Stimulated activated CD8-positive, alpha-beta memory T cell treated with anti-CD3 and anti-CD28 coated beads, Interleukin-4, amount 100 ng/mL, for 48 hours (primary cell): ENCODE measurements around the gene NMD3.
A peak's percentile ranks its signal among the peaks of the same experiment; 100 is the strongest.
"Not testable (repeated sequence)": the region's sequence is repeated elsewhere in the genome, so short reads cannot be mapped to it uniquely, and the experiment has no call there.

Experiments
- DNase-seq: peaks from one replicate; pipeline ENCODE4 v3.0.0-alpha.2; 2020

NMD3 gene

DNA sequence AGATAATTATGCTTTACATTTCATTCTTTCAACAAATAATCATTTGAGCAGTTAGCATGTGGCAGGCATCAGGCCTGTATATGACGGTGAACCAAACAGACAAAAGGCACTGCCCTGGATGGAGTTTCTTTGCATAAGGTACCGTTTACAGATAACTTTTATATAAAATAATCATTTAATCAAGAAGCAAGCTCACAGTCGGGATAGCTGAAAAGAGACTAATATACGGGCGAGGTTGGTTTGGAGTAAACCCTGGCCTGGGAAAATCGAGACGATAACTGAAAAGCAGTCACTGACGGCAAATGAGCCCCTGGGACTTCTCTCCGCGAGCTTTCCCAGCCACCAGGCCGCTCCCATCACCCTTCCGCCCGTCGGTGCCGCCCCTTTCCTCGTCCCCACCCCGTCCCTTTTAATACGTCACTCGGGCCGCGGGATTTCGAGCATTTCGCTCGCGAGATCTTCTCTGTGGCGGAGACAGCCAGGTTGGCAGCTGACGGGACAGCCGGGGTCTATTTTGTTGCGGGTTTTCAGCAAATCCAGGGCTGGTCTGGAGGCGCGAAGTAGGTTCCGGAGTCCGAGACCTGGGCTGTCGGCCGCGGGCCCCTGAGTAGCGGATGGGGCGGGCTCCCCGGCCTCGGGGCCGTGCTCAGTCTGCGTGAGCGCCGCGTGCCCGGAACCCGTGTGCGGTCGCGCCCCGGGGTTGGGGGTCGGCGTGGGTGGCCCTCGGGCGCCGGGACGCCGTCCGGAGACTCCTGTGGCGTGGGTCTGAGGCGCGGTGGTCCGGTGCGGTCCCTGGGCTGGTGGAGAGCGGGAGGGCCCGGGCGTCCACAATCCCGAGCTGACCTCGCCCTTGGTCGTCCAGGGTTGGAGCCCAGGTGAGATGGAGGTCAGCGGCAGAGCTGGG lies at the start of gene NMD3:
TSS of gene NMD3 (plus strand) at position 462 of the 904 bp plus-strand sequence. CDS start 703 bp downstream, outside the sequence.
- peak; percentile 96 for DNase-seq

DNA sequence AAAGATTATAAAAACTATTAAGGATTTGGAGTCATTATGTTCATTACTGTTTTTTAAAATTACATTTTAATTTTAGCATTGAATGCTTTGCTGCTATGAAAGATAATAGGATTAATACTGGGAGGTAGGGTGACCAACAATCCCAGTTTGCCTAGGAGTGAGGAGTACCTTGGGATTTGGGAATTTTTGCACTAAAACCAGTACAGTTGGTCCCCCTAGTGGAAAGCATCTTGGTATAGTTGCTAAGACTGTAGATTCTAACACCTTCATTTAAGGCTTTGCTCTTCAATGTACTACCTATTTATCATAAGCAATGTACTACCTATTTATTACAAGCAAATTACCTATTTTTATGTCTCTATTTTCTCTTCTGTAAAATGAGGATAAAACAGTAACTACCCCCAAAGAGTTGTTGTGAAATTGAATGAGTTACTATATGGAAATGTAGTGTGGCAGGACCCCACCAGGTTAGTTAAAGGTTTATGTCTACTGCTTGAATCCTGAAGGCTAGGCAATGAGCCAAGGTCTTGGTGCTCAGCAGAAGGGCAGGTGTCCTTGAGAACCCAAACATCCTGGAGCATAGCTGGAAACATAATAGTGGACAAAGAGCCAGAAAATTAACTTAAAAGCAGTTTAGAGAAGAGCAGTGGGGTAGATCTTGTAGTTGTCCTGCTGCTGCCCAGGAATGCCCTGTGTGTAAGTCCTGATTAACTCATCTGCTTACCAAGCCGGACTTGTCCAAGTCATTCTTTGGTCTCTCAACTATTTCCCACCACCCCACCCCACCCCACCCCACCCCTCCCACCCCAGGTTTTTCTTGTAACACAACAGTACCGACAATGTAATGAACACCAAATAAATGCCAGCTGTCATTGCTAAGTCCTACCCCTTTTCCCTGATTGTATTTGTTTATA lies 49.2 kb upstream of the NMD3 start:
- no peak for DNase-seq

DNA sequence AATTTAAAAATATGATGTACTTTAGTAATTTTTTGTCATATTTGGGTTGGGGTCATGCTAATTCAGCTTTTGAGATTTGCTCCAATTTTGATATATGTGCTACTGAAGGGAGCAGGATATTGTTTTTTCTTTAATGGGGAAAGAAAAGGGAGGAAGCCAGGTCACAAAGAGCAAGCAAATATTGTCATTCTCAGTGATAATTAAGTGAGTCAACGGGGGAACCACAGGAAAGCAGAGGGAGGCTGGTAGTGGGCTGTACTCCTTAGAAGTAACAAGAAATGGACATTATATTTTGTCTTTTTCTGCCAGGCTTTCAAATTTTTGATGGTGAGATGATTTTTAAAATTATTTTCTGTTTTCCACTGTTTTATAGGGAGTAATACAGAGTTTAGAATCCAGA lies 45.6 kb upstream of the NMD3 start:
- no peak for DNase-seq

DNA sequence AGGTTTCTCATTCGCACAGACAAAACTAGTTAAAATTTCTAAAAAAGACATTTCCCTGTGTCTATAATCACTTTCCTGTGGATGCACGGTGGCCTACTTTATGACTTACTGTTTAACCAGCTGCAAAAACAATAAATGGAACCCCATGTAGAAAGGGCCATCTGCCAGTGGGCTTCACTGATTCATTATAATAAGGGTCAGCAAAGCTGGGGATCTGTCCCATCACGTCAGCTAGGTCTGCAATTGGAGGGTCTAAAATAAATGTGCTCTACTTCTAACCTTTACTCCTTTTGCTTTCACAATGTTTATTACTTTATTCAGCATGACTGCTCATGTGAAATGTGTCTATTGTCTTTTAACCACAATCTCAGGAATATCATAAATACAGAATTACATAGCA lies 43.1 kb upstream of the NMD3 start:
- DNase-seq = no peak

DNA sequence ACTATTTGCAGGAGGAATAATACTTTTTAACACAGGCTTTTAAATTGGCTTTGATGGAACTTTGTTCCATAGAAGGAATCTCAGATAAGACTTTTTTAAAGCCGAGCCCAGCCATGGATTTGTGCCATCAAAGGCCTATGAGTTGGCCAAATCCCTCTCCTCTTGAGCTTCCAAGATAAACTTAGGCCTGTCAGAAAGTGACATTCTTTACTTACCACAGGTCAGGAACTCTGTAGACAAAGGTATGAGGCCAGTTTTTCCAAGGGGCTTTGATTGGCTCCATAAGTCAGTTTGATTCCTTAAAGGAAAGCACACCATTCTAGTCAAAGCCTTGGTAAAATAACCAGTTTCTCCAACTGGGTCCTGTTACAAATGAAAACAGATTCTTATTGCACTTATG lies 39.7 kb upstream of the NMD3 start:
- DNase-seq = not testable (repeated sequence)

DNA sequence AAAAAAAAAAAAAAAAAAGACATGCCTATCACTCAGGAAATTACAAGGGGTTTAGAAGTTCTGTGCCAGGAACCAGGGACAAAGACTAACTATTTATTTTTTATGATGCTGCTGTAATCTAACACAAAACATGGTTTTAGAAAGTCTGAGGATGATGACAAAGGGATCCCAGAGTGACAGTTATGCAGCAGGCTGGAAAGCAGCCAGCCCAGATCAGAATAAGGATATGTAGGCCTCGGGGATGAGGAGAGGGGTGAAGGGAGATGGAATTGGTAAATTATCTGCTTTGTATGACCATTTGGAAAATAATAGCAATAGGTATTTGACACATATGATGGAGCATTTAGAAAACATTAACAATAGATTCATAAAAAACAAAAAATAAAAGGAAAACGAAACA lies 34.1 kb upstream of the NMD3 start:
- DNase-seq = no peak

DNA sequence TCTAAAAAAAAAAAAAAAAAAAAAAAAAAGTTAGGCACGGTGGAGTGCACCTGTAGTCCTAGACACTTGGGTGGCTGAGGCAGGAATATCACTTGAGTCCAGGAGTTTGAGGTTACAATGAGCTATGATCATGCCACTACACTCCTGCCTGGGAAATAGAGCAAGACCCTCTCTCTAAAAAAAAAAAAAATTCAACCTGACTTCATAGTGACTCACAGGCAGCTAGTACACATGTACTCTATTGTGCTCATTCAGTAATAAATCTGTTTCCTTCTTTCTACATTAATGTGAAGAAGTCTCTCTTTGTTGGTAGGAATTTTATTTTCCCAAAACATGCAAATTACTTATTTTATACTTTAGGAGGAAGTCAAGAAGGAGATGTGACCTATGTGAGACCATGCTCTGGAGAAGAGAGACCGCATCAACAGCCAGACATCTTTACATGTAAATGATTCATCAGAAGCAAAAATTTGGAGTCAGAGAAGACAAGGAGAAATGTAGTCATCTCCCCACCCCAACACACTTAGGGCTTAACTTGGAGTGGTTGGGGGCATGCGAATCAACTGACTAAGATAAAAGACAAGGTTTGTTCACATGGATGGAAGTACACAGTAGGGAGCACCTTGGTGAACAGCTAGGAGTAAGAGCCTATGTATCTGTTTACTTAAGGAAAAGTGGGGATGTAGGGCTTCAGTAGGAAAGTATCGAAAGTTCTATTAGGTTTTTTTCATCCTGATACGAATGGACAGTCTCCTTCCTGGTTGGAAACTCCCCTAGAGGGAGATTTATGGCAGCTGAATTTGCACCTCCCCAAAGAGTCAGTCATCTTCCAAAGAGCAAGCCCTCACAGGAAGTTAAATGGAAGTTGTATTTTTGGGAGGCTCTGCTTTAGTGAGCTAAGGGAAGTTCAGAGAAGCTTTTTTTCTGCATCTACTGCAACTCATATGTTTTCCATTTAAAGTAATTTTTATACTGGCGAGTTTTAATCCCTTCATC lies 23.0 kb upstream of the NMD3 start:
- DNase-seq = no peak

DNA sequence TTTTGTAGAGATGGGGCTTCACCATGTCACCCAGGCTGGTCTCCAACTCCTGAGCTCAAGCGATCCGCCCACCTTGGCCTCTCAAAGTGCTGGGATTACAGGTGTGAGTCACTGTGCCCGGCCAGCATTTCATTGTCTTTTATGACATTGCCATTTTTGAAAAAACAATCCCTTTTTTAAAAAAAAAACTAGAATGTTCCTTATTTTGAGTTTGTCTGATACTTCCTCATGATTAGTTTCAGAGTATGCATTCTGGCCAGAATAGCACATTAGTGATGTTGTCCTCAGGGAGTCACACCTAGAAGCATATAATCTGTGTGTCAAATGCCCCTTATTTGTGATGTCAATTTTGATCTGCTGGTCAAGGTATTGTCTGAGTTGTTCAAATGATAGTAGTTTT lies 21.2 kb upstream of the NMD3 start:
- DNase-seq = no peak

DNA sequence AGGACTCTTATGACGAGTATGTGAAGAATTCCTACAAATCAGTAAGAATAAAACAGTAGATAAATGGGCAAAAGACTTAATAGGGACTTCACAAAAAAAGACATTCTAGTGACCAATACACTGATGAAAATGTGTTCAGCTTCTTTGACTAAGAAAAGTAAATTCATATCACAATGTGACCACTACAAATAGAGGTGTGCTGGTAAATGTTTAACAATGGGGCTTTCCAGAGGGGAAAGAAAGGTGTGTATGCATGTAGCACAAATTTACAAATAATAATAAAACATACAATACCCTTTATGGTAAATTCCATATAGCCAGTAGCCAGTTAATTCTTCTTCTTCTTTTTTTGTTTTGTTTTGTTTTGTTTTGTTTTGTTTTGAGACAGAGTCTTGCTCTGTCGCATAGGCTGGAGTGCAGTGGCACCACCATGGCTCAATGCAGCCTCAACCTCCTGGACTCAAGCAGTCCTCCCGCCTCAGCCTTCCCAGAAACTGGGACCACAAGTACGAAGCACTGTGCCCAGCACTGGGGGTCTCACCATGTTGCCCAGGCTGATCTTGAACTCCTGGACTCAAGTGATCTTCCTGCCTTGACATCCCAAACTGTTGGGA lies 17.5 kb upstream of the NMD3 start:
- DNase-seq = no peak

DNA sequence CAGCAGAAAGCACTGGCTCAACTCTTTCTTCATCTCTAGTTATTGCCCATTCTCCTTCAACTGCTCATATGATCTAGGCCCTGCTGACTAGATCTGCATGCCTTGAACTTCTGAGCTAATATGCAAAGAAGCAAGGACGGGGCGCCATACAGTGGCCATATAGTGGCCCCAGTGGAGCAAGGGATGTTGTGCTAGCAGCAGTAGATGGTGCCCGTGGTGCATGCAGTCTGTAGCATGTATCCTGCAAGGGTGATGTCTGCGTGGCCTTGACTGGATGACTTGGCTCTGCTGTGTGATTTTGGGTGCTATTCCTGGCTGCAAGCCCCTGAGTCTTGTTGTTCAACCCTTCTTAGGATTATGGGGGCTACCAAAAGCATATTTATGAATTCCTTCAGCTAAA lies 12.2 kb upstream of the NMD3 start:
- DNase-seq = no peak

DNA sequence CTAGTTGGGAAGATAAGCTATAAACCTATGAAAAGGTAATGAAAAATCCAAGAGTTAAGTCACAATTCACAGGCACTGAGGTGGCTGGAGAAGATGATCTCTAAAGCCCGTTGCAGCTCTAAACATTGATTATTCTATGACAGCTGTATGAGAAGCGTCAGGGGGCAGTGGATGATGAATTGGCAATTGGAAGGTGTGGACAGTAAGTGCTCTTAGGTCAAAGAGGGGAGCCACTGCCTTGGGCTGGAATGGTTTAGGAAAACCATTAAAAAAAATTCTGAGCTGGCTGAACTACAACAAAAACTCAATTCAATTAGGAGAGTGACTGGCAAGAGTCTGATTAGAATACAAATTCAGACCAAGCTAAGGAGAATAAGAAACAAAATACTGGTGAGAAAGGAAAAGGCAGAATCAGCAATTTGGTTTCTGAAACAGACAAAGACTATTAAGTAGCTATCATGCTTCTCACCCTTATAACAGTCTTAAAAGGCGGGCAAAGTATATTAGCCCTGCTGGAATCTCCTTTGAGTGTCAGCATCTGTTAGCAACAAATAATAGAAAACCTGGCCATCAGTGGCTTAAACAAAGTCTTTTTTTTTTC lies 8.8 kb upstream of the NMD3 start:
- no peak for DNase-seq

DNA sequence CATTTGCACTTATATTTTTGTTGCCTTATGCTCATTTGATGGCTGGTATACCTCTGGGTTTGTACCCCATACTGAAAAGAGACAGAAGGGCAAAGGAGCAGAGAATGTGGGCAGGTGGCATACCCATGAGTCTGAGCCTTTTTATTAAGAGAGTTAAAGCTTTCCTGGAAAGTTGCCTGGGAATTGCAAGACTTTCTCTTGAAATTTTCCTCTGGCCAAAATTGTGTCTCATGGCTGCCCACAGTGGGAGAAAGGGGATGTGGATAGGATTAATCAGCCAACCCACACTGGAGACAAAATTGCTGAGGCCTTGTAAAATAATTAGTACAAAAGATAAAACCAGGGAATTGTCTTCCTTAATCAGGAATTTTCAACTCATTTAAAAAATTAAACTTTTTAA lies 8.2 kb upstream of the NMD3 start:
- DNase-seq = no peak

DNA sequence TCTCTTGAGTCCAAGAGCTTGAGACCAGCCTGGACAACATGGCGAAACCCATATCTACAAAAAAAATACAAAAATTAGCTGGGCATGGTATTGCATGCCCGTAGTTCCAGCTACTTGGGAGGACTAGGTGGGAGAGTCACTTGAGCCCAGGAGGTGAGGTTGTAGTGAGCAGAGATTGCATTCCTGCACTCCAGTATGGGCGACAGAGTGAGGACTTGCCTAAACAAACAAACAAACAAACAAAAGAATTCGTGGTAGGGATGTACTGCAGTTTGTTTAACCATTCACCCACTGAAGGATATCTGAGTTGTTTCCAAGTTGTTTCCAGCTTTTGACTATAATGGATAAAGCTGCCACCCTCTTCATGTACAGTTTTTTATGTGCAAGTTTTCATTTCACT lies 7.5 kb upstream of the NMD3 start:
- no peak for DNase-seq

DNA sequence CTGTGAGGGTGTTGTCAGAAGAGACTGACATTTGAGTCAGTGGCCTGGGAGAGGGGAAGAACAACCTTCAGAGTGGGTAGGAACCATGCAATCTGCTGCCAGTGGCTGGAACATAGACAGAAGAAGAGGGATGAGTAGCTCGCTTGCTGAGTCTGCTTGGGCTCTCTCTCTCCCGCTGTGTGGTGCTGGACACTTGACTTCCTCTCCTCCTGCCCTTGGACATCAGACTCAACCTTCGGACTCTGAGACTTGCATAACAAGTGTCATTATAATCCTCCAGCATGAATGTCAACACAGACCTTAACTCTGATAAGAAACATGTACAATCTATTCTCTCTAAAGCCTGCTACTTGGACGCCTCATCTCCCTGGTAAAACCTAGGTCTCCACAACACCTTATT lies 5.9 kb upstream of the NMD3 start:
- no peak for DNase-seq

DNA sequence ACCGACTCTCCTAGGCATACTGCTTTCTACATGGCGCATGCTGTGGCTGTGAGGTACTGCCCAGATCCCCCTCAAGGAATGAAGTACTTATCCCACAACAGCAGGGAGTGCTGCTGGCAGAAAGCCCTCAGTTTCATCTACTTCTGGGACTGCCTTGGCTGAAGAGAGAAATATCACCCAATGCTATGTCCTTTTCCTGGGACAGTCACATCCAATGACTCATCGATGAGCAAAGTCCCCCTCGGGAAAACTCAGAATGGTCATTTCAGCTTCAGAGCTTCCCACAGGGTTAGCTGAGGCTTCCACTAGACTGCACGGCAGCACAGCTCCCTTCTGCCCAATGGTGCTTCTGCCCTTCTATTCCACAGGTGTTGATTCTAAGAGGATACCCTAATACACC lies 3.6 kb upstream of the NMD3 start:
- no peak for DNase-seq

DNA sequence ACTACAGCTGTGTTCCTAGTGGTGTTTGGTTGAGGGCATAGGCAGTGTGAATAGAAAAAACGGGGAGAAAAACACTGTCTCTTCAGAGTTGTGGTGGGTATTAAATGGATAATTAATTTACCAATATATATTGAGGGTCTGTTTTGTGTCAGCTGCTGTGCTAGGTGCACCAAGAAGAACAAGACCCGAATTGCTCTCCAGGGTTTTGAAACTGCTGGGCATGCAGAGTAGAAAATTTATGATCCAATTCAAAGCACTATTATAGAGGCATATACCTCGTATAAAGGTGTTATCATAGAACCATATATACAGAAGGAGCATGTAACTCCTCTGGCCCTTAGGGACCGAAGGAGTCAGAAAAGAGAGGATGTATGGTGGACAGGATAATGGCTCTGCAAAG lies 1.6 kb upstream of the NMD3 start:
- no peak for DNase-seq

DNA sequence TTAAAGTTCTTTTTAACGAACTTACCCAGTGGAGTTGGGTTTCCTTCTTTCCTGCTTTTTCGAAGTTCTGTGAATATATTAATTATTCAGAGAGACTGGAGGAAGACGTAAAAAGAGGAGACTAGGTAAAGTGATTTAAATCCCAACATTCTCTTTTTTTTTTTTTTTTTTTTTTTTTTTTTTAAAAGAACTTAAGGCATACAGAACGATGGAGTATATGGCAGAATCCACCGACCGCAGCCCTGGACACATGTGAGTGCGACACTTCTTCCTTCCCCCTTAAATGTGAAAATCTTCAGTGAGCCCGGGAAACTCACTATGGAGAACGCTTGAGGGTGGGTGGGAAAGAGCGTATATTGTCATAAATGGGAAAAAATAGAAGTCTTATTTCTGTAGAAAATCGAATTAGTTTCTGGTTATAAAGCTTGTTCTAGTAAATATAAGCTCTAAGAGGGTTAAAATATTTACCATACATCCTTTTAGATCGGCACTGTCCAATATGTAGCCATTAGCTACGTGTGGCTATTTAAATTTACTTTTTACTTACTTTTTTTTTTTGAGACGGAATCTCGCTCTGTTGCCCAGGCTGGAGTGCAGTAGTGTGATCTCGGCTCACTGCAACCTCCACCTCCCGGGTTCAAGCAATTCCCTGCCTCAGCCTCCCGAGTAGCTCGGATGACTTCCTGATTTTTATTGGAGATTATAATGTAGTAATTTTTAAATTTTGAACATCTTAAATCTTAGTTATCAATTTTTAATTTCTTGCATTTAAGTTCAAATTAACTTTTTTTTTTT lies 892 bp downstream of the NMD3 start:
- DNase-seq = no peak

DNA sequence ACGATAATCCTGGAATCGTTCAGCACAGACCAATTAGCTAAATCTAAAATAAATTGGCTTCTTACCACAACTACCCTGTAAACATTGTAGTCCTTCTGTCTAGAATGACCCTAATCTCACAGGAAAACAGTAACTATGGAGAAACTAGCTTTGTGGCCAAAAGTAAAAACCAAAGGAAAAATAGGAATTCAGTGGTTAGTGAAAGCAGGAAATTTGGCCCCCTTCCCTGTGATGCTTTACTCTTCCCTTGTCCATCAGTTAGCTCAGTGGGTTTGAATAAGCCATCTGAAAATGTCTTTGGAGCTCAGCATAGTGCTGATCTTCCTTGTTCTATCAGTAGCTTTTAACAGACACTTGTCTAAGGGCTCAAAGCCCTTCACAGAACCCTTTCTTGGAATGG lies 1.6 kb downstream of the NMD3 start:
- no peak for DNase-seq

DNA sequence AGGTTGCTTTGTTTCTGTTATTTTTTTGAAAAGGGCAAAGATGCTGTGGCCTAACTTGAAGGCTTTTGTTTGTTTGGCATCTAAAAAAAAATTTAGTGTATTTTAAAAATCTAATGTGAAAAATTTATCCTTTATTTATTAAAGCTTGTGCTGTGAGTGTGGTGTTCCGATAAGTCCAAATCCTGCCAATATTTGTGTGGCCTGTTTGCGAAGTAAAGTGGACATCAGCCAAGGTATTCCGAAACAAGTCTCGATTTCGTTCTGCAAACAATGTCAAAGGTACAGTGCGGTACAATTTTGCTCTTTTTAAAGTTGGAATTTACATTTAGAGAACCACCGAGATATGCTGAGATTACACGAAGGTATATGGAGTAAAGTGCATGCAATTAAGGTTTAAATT lies 3.7 kb downstream of the NMD3 start:
- no peak for DNase-seq

DNA sequence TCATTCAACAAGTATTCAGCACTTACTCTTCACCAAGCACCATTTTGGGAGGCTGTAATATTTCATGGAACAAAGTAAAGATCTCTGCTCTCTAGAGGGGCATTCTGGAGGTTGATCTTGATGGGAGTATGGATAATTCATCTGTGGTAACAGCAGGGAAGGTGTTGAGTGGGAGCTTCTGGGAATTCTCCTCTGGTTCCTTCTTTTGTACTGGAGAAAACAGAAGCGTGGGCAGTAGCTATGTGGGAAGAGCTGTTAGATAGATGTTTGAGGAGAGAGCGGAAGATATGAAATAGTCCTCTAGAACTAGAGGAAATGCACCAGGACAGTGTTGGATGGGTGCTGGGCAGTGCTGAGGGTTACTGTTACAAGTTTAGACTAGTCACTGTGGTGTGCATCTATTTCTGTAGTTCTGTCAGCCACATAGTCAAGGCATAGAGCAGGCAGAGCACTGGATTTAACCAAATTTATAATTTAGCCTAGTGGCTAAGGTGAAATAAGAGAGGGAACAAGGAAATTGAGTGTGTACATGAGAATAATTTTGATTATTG lies 9.6 kb downstream of the NMD3 start:
- no peak for DNase-seq

DNA sequence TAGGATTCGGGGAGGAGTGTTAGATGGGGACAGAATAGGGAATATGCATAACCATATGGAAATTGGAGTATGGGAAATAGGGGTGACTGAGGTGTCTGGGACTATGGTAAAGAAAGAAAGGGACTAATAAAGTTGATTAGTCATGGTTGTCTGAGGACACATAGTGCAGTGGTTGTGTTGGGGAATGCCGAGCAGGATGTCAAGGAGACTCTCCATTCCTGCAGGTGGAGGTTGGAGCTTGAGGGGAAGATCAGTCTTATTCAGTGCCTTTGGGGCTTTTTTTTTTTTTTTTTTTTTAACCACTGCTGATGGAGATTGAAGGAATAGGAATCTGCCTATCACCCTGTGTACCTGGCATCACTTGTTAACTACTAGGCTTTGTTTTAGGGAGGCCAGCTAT lies 10.8 kb downstream of the NMD3 start:
- no peak for DNase-seq
